BJ (cell line): ENCODE data around the gene HOMER1. TPM values are rescaled to one million over a fixed set of nuclear protein-coding genes. Genes with fewer than 3 reads are reported as not detected.

Experiments
- CTCF ChIA-PET: fragments of 350-600 bp; formaldehyde crosslinking; extraction: SDS; loops from one replicate; lab custom pipeline; 2021; ENCODE audit warnings: antibody characterized with exemption, inconsistent platforms; lab: Yijun Ruan, JAX
- POLR2A ChIA-PET: fragments of 300-600 bp; sonication (Branson Sonifier 250); formaldehyde crosslinking; extraction: SDS; loops from one replicate; lab custom pipeline; 2021; ENCODE audit warnings: antibody characterized with exemption; lab: Charles Lee
- DNase-seq: peaks from one replicate; pipeline ENCODE4 v3.0.0-alpha.2; 2011; ENCODE audit warnings: low read depth
- H3K27me3 ChIP-seq: 2 replicates; pipeline ENCODE4 v1.6.0; 2011; ENCODE audit warnings: low read length; ENCODE audit not compliant: control insufficient read depth, insufficient read depth
- H3K36me3 ChIP-seq: 2 replicates; pipeline ENCODE4 v1.5.1; 2011; ENCODE audit warnings: low read length; ENCODE audit not compliant: control insufficient read depth, insufficient read depth
- H3K4me3 ChIP-seq: 2 replicates; pipeline ENCODE4 v1.5.1; 2011; ENCODE audit warnings: low read depth, mild to moderate bottlenecking, control low read depth, low read length
- CTCF ChIP-seq: IDR thresholded peaks from 2 replicates; pipeline ENCODE4 v1.5.1; 2011; ENCODE audit warnings: low read depth, mild to moderate bottlenecking, control low read depth, inconsistent platforms, low read length, moderate library complexity; ENCODE audit not compliant: insufficient read depth
- polyA plus RNA-seq: library from polyadenylated mRNA; depleted of rRNA; stranded (reverse); fragments of >200 nt; gene quantifications from 2 replicates; pipeline ENCODE4 v1.2.3, GENCODE V29; 2011

Gene HOMER1
- polyA plus RNA-seq, 1 experiment: 1.2 TPM

GRCh38 chr5:79459626-79460025 is 54.3 kb downstream of the HOMER1 start:
- CTCF ChIA-PET: interaction anchor here (0.6 to 17.3 kb wide), 4 partner anchors 28 to 434 kb away, joined by 3 to 152 read pairs (median 4); no protein-coding TSS in a partner anchor
- Histone ChIP-seq H3K4me3 (no peak overlapping the region), H3K36me3 (no peaks in the 10 kb centered on the region), H3K27me3 (no peaks in the 10 kb centered on the region)
- TF ChIP-seq CTCF: no peak
- DNase-seq: no peak
- POLR2A ChIA-PET: no interaction called here

- CTCF ChIA-PET: interaction anchor here (0.7 to 1.6 kb wide), 2 partner anchors 7 to 323 kb away, joined by 3 to 8 read pairs; no protein-coding TSS in a partner anchor
These were observed 56.9 kb downstream of the HOMER1 start for GRCh38 chr5:79456890-79457583.

GRCh38 chr5:79456400-79456799 is 57.5 kb downstream of the HOMER1 start:
- no peaks in the 10 kb centered on the region for H3K36me3 ChIP-seq
- ChIA-PET CTCF (interaction anchor here (0.7 to 1.6 kb wide), 2 partner anchors 8 to 323 kb away, joined by 3 to 8 read pairs; no protein-coding TSS in a partner anchor), POLR2A (interaction anchor here (0.7 kb wide), 1 partner anchor 199 kb away, joined by 7 read pairs; no protein-coding TSS in a partner anchor)
- TF ChIP-seq CTCF: no peak
- no peak for DNase-seq
- no peaks in the 10 kb centered on the region for H3K27me3 ChIP-seq
- H3K4me3 ChIP-seq: no peak overlapping the region

More at GRCh38 chr5:79456890-79457583, 56.9 kb downstream of the HOMER1 start:
- POLR2A ChIA-PET: interaction anchor here (0.7 kb wide), 1 partner anchor 200 kb away, joined by 7 read pairs; no protein-coding TSS in a partner anchor
- TF ChIP-seq CTCF: no peak
- DNase-seq: no peak
- Histone ChIP-seq H3K4me3 (no peak overlapping the region), H3K27me3 (no peaks in the 10 kb centered on the region), H3K36me3 (no peaks in the 10 kb centered on the region)

- Histone ChIP-seq H3K27me3 (no peaks in the 10 kb centered on the region), H3K36me3 (no peaks in the 10 kb centered on the region), H3K4me3 (no peak overlapping the region)
- ChIA-PET CTCF (interaction anchor here (1.5 to 2.0 kb wide), 2 partner anchors 10 to 321 kb away, joined by 4 to 7 read pairs; no protein-coding TSS in a partner anchor), POLR2A (no interaction called here)
- DNase-seq: no peak
- TF ChIP-seq CTCF: no peak
These were observed 59.9 kb downstream of the HOMER1 start for GRCh38 chr5:79454043-79454442.

- DNase-seq: peak; percentile 33
- POLR2A ChIA-PET: no interaction called here
- CTCF ChIA-PET: interaction anchor here (0.6 to 1.0 kb wide), 4 partner anchors 16 to 423 kb away, joined by 3 to 4 read pairs (median 3); no protein-coding TSS in a partner anchor
- TF ChIP-seq CTCF: no peak
- Histone ChIP-seq H3K27me3 (no peaks in the 10 kb centered on the region), H3K4me3 (no peak overlapping the region), H3K36me3 (no peaks in the 10 kb centered on the region)
These were observed 65.6 kb downstream of the HOMER1 start for GRCh38 chr5:79448336-79448735.
